ENCODE results near the gene CECR2. TPM values are rescaled to one million over a fixed set of nuclear protein-coding genes. Genes with fewer than 3 reads are reported as not detected.

The CECR2 gene
- total RNA-seq, 4 donors from 2014 or later, result 12.3 to 29.6 (median 20.4) TPM

- no peak for ATAC-seq
- TF ChIP-seq POLR2A (IDR thresholded peaks at IDR 0.05), result no peak
- TF ChIP-seq, protein P1, sequence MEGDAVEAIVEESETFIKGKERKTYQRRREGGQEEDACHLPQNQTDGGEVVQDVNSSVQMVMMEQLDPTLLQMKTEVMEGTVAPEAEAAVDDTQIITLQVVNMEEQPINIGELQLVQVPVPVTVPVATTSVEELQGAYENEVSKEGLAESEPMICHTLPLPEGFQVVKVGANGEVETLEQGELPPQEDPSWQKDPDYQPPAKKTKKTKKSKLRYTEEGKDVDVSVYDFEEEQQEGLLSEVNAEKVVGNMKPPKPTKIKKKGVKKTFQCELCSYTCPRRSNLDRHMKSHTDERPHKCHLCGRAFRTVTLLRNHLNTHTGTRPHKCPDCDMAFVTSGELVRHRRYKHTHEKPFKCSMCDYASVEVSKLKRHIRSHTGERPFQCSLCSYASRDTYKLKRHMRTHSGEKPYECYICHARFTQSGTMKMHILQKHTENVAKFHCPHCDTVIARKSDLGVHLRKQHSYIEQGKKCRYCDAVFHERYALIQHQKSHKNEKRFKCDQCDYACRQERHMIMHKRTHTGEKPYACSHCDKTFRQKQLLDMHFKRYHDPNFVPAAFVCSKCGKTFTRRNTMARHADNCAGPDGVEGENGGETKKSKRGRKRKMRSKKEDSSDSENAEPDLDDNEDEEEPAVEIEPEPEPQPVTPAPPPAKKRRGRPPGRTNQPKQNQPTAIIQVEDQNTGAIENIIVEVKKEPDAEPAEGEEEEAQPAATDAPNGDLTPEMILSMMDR (IDR thresholded peaks at IDR 0.05 in 4 of 5, conservative IDR thresholded peaks at IDR 0.05 in 1 of 5), result no peak
- Histone ChIP-seq H3K9me3 (no peaks in the 10 kb centered on the region), H3K4me3 (peak overlapping the region in 1 of 4 donors; percentile 0), H3K36me3 (no peaks in the 10 kb centered on the region), H3K4me1 (peaks cover 80 to 84% of the 10 kb centered on the region in 2 donors), H3K27me3 (no peaks in the 10 kb centered on the region), H3K27ac (peak overlapping the region; percentile 91 to 99 (median 93))
- in situ Hi-C loops (cut with MboI; ENCODE audit: low sequenced_read_pairs in 4 of 4) (loop anchor here in 1 of 4 donors (10.0 kb wide), 1 partner anchor 98 kb away; no protein-coding TSS in a partner anchor), intact Hi-C loops (cut with DNase I; ENCODE audit: low total_unique reads) (loop anchor here (10.0 kb wide), 1 partner anchor 738 kb away; the partner anchor contains the start of gene TUBA8)
- DNase-seq, result no peak
Measured at GRCh38 chr22:17376950-17377349, 7.7 kb downstream of the CECR2 start.

GRCh38 chr22:17379944-17380343, 10.7 kb downstream of the CECR2 start:
- no peaks in the 10 kb centered on the region for H3K27me3 ChIP-seq
- in situ Hi-C loops (cut with MboI; ENCODE audit: low sequenced_read_pairs in 4 of 4), result loop anchor here in 1 of 4 donors (10.0 kb wide), 1 partner anchor 95 kb away; no protein-coding TSS in a partner anchor
- DNase-seq (no peak), ATAC-seq (no peak)
- intact Hi-C loops (cut with DNase I; ENCODE audit: low total_unique reads), result loop anchor here (2.0 to 10.0 kb wide), 2 partner anchors 51 to 735 kb away; partner anchors contain the start of gene TUBA8
- H3K4me1 ChIP-seq, result peaks cover 60 to 64% of the 10 kb centered on the region in 2 donors
- TF ChIP-seq, protein P1 (IDR thresholded peaks at IDR 0.05 in 4 of 5, conservative IDR thresholded peaks at IDR 0.05 in 1 of 5), result no peak
- TF ChIP-seq POLR2A (IDR thresholded peaks at IDR 0.05), result no peak
- no peak overlapping the region for H3K4me3 ChIP-seq
- H3K27ac ChIP-seq, result peak overlapping the region; percentile 62 to 99 (median 93)
- no peaks in the 10 kb centered on the region for H3K36me3 ChIP-seq
- no peaks in the 10 kb centered on the region for H3K9me3 ChIP-seq

GRCh38 chr22:17380359-17381087, 11.3 kb downstream of the CECR2 start:
- no peaks in the 10 kb centered on the region for H3K27me3 ChIP-seq
- DNase-seq (peak in 1 of 2 donors; percentile 56), ATAC-seq (peak in 1 of 2 donors; percentile 69)
- H3K36me3 ChIP-seq, result no peaks in the 10 kb centered on the region
- TF ChIP-seq POLR2A (IDR thresholded peaks at IDR 0.05), result no peak
- TF ChIP-seq, protein P1 (IDR thresholded peaks at IDR 0.05 in 4 of 5, conservative IDR thresholded peaks at IDR 0.05 in 1 of 5), result no peak
- in situ Hi-C loops (cut with MboI; ENCODE audit: low sequenced_read_pairs in 4 of 4) (no loop called here), intact Hi-C loops (cut with DNase I; ENCODE audit: low total_unique reads) (no loop called here)
- no peak overlapping the region for H3K4me3 ChIP-seq
- no peaks in the 10 kb centered on the region for H3K9me3 ChIP-seq
- peaks cover 55 to 58% of the 10 kb centered on the region in 2 donors for H3K4me1 ChIP-seq
- peak overlapping the region; percentile 62 to 99 (median 93) for H3K27ac ChIP-seq

- Histone ChIP-seq H3K36me3 (no peaks in the 10 kb centered on the region), H3K9me3 (no peaks in the 10 kb centered on the region), H3K4me1 (peaks cover 48 to 51% of the 10 kb centered on the region in 2 donors), H3K27me3 (no peaks in the 10 kb centered on the region), H3K4me3 (no peak overlapping the region), H3K27ac (peak overlapping the region; percentile 62 to 99 (median 93))
- DNase-seq, result peak in 1 of 2 donors; percentile 38
- ATAC-seq, result peak in 1 of 2 donors; percentile 71
- TF ChIP-seq, protein P1 (IDR thresholded peaks at IDR 0.05 in 4 of 5, conservative IDR thresholded peaks at IDR 0.05 in 1 of 5), result no peak
- TF ChIP-seq POLR2A (IDR thresholded peaks at IDR 0.05), result no peak
- intact Hi-C loops (cut with DNase I; ENCODE audit: low total_unique reads) (no loop called here), in situ Hi-C loops (cut with MboI; ENCODE audit: low sequenced_read_pairs in 4 of 4) (no loop called here)
Measured at GRCh38 chr22:17381192-17381913, 12.1 kb downstream of the CECR2 start.

Measured in gastrocnemius medialis (tissue), 4 donors.